Ishikawa (cell line): ENCODE measurements around the gene CHPF2.

Source experiments
- CEBPB ChIP-seq: IDR thresholded peaks from 2 replicates; pipeline ENCODE4 v1.6.1; 2012
- CREB1 ChIP-seq: IDR thresholded peaks from 2 replicates; pipeline ENCODE4 v1.6.1; 2012; ENCODE audit warnings: low read depth
- EGR1 ChIP-seq: IDR thresholded peaks from 2 replicates; pipeline ENCODE4 v1.6.1; 2012
- EP300 ChIP-seq: IDR thresholded peaks from 2 replicates; pipeline ENCODE4 v1.6.1; 2012; ENCODE audit warnings: borderline replicate concordance
- FOXM1 ChIP-seq: IDR thresholded peaks from 2 replicates; pipeline ENCODE4 v1.6.1; 2012; ENCODE audit warnings: low read depth, borderline replicate concordance
- NFIC ChIP-seq: IDR thresholded peaks from 2 replicates; pipeline ENCODE4 v1.6.1; 2012
- RAD21 ChIP-seq: IDR thresholded peaks from 2 replicates; pipeline ENCODE4 v1.6.1; 2012; ENCODE audit warnings: low read depth
- TAF1 ChIP-seq: IDR thresholded peaks from 2 replicates; pipeline ENCODE4 v1.6.1; 2012; ENCODE audit warnings: low read depth, mild to moderate bottlenecking
- TCF12 ChIP-seq: IDR thresholded peaks from 2 replicates; pipeline ENCODE4 v1.6.1; 2012; ENCODE audit warnings: low read depth
- TEAD4 ChIP-seq: IDR thresholded peaks from 2 replicates; pipeline ENCODE4 v1.6.1; 2012
- USF1 ChIP-seq: IDR thresholded peaks from 2 replicates; pipeline ENCODE4 v1.6.1; 2012
- YY1 ChIP-seq: IDR thresholded peaks from 2 replicates; pipeline ENCODE4 v1.6.1; 2012; ENCODE audit warnings: low read depth
- ZBTB7A ChIP-seq: IDR thresholded peaks from 2 replicates; pipeline ENCODE4 v1.6.1; 2012; ENCODE audit warnings: low read depth
- TF ChIP-seq, protein P1 (sequence below): IDR thresholded peaks from 2 replicates; pipeline ENCODE4 v1.6.1; 2012
- TF ChIP-seq, protein P2 (sequence below): IDR thresholded peaks from 2 replicates; pipeline ENCODE4 v1.6.1; 2012; ENCODE audit warnings: low read depth, mild to moderate bottlenecking

Gene CHPF2

GRCh38 chr7:151206914-151207313, 25.4 kb upstream of the CHPF2 start:
- TF ChIP-seq TCF12 (no peak), NFIC (no peak), EP300 (no peak), ZBTB7A (no peak)
- TF ChIP-seq, protein P1, sequence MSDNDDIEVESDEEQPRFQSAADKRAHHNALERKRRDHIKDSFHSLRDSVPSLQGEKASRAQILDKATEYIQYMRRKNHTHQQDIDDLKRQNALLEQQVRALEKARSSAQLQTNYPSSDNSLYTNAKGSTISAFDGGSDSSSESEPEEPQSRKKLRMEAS: no peak

- TF ChIP-seq, protein P2, sequence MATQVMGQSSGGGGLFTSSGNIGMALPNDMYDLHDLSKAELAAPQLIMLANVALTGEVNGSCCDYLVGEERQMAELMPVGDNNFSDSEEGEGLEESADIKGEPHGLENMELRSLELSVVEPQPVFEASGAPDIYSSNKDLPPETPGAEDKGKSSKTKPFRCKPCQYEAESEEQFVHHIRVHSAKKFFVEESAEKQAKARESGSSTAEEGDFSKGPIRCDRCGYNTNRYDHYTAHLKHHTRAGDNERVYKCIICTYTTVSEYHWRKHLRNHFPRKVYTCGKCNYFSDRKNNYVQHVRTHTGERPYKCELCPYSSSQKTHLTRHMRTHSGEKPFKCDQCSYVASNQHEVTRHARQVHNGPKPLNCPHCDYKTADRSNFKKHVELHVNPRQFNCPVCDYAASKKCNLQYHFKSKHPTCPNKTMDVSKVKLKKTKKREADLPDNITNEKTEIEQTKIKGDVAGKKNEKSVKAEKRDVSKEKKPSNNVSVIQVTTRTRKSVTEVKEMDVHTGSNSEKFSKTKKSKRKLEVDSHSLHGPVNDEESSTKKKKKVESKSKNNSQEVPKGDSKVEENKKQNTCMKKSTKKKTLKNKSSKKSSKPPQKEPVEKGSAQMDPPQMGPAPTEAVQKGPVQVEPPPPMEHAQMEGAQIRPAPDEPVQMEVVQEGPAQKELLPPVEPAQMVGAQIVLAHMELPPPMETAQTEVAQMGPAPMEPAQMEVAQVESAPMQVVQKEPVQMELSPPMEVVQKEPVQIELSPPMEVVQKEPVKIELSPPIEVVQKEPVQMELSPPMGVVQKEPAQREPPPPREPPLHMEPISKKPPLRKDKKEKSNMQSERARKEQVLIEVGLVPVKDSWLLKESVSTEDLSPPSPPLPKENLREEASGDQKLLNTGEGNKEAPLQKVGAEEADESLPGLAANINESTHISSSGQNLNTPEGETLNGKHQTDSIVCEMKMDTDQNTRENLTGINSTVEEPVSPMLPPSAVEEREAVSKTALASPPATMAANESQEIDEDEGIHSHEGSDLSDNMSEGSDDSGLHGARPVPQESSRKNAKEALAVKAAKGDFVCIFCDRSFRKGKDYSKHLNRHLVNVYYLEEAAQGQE: no peak
- TF ChIP-seq, protein P1: no peak
- no peak for TF ChIP-seq TCF12
- TF ChIP-seq CREB1: no peak
- no peak for TF ChIP-seq USF1
- no peak for TF ChIP-seq YY1
- no peak for TF ChIP-seq EP300
These were observed 25.0 kb upstream of the CHPF2 start for GRCh38 chr7:151207315-151207714.

- TF ChIP-seq EP300: no peak
These were observed 24.5 kb upstream of the CHPF2 start for GRCh38 chr7:151207804-151208203.

GRCh38 chr7:151208253-151208862, 23.9 kb upstream of the CHPF2 start:
- TF ChIP-seq CREB1 (no peak), RAD21 (no peak), TEAD4 (no peak), FOXM1 (no peak), TAF1 (no peak), EGR1 (no peak), YY1 (no peak), TCF12 (no peak), EP300 (no peak), USF1 (no peak)
- TF ChIP-seq, protein P2: no peak
- TF ChIP-seq, protein P1: no peak

GRCh38 chr7:151209588-151209987, 22.7 kb upstream of the CHPF2 start:
- TF ChIP-seq, protein P2: no peak
- TF ChIP-seq ZBTB7A (no peak), RAD21 (no peak), NFIC (no peak), EGR1 (no peak), FOXM1 (no peak), YY1 (no peak), USF1 (no peak), CREB1 (no peak), TEAD4 (no peak), EP300 (no peak), TAF1 (no peak), TCF12 (no peak), CEBPB (no peak)
- TF ChIP-seq, protein P1: no peak
